Activated T-cell treated with anti-CD3 and anti-CD28 coated beads, Interleukin-2, amount 50 U/mL, for 4 hours (primary cell): ENCODE data around the gene EML2. TPM values are rescaled to one million over a fixed set of nuclear protein-coding genes. Genes with fewer than 3 reads are reported as not detected.

Experiments
- ATAC-seq, 2 donors: fragments of 200-7000 bp; cut with Tn5 transposase; one replicate each; pipeline ENCODE4 v1.10.0; 2021
- DNase-seq: peaks from one replicate; pipeline ENCODE4 v3.0.0-alpha.2; 2020
- H3K27me3 Mint-ChIP-seq: one replicate; pipeline ENCODE4 v1.8.0; 2021; ENCODE audit warnings: low read depth, mixed read lengths
- H3K36me3 Mint-ChIP-seq: one replicate; pipeline ENCODE4 v1.8.0; 2022; ENCODE audit warnings: mixed read lengths; ENCODE audit not compliant: insufficient read depth
- H3K4me1 Mint-ChIP-seq: one replicate; pipeline ENCODE4 v1.8.0; 2021; ENCODE audit warnings: low read depth, mixed read lengths
- H3K4me3 Mint-ChIP-seq: one replicate; pipeline ENCODE4 v1.8.0; 2021; ENCODE audit warnings: mild to moderate bottlenecking, moderate library complexity, mixed read lengths
- H3K9me3 Mint-ChIP-seq: one replicate; pipeline ENCODE4 v1.8.0; 2021; ENCODE audit warnings: mixed read lengths
- total RNA-seq, 3 donors: library from RNA; stranded (reverse); gene quantifications; one replicate each; pipeline ENCODE4 v1.2.1, GENCODE V29; 2021

EML2 gene
- total RNA-seq, 3 donors from 2014 or later: 136 to 178 (median 150) TPM

DNA sequence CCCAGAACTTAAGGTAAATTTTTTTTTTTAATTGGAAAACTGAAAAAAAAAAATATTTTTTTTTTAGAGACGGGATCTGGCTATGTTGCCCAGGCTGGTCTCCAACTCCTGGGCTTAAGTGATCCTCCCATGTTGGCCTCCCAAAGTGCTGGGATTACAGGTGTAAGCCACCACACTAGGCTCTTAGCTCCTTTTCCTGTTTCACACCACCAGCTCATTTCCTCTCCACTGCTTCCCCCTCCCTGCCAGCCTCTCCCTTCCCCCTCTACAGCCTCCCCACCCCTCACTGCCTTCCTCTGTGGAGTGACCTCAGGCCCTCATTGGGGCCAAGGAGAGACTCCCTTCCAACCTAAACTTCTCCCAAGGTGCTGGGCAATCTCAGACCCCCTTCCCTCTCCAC, 24.6 kb upstream of the EML2 start:
- peaks cover 4% of the 10 kb centered on the region for H3K27me3 Mint-ChIP-seq
- no peaks in the 10 kb centered on the region for H3K9me3 Mint-ChIP-seq
- DNase-seq (no peak), ATAC-seq (no peak)
- peaks cover 15% of the 10 kb centered on the region for H3K4me1 Mint-ChIP-seq
- H3K36me3 Mint-ChIP-seq: no peaks in the 10 kb centered on the region
- no peak overlapping the region for H3K4me3 Mint-ChIP-seq

DNA sequence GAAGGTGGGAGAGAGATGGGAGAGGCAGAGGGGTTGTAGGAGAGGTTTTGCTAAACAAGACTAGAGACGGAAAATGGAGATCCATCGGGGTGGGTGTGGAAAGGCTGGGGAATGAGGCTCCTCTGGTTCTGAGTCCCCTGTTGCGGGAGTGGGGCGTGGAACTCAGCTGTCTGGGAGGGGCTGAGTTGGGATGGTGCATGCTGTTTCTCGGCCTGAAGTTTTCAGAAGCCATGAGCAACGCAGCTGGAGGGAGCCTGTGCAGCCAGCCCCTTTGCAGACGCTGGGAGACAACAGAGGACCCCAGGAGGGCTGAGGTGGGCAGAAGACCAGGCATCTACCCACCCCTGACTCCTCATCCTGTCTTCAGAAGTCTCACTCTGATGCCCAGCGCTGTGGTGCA, 21.4 kb upstream of the EML2 start:
- Mint-ChIP-seq H3K36me3 (no peaks in the 10 kb centered on the region), H3K9me3 (no peaks in the 10 kb centered on the region), H3K4me1 (no peaks in the 10 kb centered on the region), H3K4me3 (no peak overlapping the region), H3K27me3 (peaks cover 4% of the 10 kb centered on the region)
- DNase-seq (no peak), ATAC-seq (no peak)

DNA sequence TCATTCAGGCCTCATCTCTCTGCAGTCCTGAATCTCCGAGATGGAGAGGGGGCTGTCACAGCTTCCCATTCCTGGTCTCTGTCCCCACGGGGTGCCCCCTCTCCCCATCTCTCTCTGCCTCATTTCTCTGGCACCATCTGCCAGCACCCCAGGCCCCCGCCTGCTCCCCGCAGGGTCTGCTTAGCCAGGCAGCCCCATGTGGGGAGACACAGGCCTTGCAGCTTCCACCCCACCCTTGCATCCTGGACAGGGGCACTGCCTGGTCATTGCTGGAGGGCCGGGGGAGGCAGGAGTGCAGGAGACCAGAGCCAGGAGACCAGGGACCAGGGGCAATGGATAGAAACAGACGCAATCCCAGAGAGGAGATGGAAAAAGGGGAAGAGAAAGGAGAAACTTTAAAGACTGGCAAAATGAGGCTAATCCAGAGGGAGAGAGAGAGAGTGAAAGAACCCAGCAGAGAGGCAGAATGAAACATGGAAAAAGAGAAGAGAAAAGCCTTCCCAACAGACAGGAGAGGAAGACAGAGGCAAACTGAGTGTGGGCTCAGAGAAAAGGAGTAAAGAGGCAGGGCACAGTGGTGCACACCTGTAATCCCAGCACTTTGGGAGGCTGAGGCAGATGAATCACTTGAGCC, 20.0 kb upstream of the EML2 start:
- H3K36me3 Mint-ChIP-seq: no peaks in the 10 kb centered on the region
- no peak overlapping the region for H3K4me3 Mint-ChIP-seq
- H3K9me3 Mint-ChIP-seq: no peaks in the 10 kb centered on the region
- H3K4me1 Mint-ChIP-seq: no peaks in the 10 kb centered on the region
- no peak for DNase-seq
- no peak for ATAC-seq
- H3K27me3 Mint-ChIP-seq: no peaks in the 10 kb centered on the region

DNA sequence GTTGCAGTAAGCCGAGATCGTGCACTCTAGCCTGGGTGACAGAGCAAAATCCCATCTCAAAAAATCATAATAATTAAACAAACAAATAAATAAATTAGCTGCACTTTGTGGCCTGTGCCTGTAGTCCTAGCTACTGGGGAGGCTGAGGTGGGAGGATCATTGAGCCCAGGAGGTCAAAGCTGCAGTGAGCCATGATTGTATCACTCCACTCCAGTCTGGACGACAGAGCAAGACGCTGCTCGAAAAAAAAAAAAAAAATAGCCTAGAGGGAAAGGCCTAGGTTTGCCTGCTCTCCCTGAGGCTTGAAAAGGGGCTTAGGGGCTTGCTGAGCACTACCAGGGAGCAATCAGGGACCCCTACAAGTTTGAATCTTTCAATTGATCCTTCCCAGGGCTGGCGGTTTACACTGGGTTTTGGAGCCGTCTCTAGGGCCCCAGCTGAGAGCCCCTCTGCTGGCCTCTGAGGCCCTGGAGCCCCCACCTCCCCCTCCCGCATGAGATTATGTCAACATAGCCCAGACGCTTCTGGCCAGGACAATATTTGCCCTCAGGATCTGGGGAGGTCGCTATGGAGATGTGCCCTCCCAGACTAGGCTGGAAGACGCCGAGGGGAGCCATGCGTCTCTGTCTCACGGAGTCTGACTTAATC, 18.4 kb upstream of the EML2 start:
- Mint-ChIP-seq H3K36me3 (no peaks in the 10 kb centered on the region), H3K9me3 (no peaks in the 10 kb centered on the region), H3K4me1 (no peaks in the 10 kb centered on the region), H3K4me3 (no peak overlapping the region), H3K27me3 (no peaks in the 10 kb centered on the region)
- ATAC-seq (no peak), DNase-seq (no peak)

DNA sequence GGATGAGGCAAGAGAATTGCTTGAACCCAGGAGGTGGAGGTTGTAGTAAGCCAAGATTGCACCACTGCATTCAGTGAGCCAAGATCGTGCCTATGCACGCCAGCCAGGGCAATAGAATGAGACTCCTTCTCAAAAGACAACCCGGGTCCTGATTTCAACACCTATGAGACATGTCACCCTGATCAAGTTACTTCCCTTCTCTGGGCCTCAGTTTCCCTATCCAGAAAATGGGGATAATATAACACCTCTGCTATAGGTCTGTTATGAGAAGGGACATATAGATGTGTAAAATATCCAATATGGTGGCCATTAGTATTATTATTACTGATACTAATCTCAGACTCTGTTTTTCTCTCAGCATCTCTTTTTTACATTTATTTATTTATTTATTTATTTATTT, 15.9 kb upstream of the EML2 start:
- Mint-ChIP-seq H3K9me3 (no peaks in the 10 kb centered on the region), H3K4me1 (no peaks in the 10 kb centered on the region), H3K4me3 (no peak overlapping the region), H3K27me3 (no peaks in the 10 kb centered on the region), H3K36me3 (no peaks in the 10 kb centered on the region)
- ATAC-seq: no peak
- DNase-seq: no peak

DNA sequence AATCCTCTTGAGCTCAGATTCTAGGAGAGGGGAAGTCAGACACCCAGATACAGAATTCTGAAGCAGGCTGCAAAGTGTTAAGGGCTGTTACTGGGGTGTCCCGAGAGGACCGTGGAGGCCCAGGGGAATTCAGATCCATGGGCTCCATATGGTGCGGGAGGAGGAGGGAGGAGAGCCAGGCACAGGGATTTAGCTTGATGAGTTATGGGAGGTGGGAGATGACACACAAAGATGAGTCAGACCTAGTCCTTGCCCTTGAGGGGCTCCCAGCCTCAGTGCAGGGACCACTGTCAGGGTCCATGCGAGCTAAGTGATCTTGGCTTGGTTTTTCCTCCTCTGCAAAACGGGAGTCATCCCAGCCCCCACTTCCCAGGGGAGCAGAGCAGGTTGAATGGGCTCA, 14.4 kb upstream of the EML2 start:
- H3K27me3 Mint-ChIP-seq: no peaks in the 10 kb centered on the region

DNA sequence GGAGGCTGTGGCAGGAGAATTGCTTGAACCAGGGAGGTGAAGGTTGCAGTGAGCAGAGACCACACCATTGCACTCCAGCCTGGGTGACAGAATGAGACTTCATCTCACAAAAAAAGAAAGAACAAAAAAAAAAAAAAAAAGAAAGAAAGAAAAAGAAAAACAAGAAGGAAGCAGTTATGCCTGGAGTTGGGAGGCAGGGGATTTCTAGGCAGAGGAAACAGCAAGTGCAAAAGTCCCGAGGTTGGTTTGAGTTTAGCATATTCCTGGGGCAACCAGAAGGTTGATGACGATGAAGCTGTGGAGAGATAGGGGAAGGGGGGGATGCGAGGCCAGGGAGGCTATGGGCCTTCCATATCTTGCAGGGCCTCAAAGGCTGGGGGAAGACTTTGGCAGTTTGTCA, 11.5 kb upstream of the EML2 start:
- Mint-ChIP-seq H3K9me3 (no peaks in the 10 kb centered on the region), H3K36me3 (no peaks in the 10 kb centered on the region), H3K4me1 (peaks cover 7% of the 10 kb centered on the region), H3K27me3 (peaks cover 3% of the 10 kb centered on the region), H3K4me3 (no peak overlapping the region)
- DNase-seq (no peak), ATAC-seq (no peak)

More for the DNA sequence above, 14.4 kb upstream of the EML2 start:
- Mint-ChIP-seq H3K4me1 (no peaks in the 10 kb centered on the region), H3K36me3 (no peaks in the 10 kb centered on the region), H3K4me3 (no peak overlapping the region), H3K9me3 (no peaks in the 10 kb centered on the region)
- ATAC-seq (no peak), DNase-seq (no peak)

DNA sequence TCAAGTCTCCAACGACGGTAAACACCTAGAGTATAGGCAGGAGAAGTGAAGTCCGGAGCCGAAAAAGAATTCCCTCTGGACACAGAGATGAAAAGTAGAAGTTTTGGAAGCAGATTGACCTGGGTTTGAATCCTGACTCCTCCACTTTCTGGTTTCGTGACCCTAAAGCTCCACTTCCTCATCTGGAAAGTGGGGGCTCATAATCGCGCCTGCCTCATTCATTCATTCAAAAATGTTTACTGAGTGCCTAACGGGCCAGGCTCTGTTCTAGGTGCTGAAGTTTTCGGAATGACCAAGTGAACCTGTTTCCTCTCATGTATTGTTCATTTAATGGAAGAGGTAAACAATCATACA, 7.1 kb upstream of the EML2 start:
- DNase-seq (no peak), ATAC-seq (no peak)
- H3K9me3 Mint-ChIP-seq: peaks cover 2% of the 10 kb centered on the region
- H3K36me3 Mint-ChIP-seq: peaks cover 3% of the 10 kb centered on the region
- peak overlapping the region; percentile 80 for H3K4me3 Mint-ChIP-seq
- peaks cover 3% of the 10 kb centered on the region for H3K27me3 Mint-ChIP-seq
- H3K4me1 Mint-ChIP-seq: peaks cover 24% of the 10 kb centered on the region

DNA sequence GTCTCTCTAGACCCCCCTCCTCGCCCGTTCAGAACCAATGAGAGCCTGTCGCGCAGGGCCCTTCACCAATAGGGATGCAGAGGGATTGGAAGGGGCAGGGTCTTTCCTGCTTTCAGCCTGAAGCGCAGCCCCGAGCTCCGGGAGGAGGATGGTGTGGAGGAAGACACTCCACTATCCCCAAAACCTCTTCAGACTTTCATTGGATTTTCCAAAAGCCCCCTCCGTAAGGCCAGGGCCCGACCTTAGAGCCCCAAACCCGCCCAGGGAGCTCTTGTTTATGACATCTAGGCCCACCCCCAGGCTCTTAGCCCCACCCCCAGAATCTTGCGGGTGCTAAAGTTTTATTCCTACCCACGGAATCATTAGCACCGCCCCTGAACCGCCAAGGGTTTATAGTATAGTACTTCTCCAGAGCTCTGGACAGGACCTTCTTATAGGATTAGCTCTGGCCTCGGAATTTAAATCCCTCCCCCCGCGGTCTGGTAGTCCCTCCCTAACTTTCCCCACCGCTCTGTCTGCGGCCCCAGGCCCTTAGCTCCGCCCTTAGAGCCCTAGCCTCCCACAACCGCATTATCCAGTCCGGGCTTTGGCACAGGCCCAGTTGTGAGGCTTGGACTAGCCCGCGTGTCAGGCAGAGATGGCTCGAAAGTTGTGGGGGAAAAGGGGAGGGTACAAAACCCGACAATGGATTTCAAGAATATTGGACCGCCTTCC, 6.6 kb upstream of the EML2 start:
- H3K27me3 Mint-ChIP-seq: peaks cover 3% of the 10 kb centered on the region
- peaks cover 7% of the 10 kb centered on the region for H3K36me3 Mint-ChIP-seq
- H3K4me3 Mint-ChIP-seq: peak overlapping the region; percentile 80
- H3K4me1 Mint-ChIP-seq: peaks cover 29% of the 10 kb centered on the region
- peak; percentile 53 for DNase-seq
- H3K9me3 Mint-ChIP-seq: peaks cover 7% of the 10 kb centered on the region
- ATAC-seq: peak; percentile 29 to 33

DNA sequence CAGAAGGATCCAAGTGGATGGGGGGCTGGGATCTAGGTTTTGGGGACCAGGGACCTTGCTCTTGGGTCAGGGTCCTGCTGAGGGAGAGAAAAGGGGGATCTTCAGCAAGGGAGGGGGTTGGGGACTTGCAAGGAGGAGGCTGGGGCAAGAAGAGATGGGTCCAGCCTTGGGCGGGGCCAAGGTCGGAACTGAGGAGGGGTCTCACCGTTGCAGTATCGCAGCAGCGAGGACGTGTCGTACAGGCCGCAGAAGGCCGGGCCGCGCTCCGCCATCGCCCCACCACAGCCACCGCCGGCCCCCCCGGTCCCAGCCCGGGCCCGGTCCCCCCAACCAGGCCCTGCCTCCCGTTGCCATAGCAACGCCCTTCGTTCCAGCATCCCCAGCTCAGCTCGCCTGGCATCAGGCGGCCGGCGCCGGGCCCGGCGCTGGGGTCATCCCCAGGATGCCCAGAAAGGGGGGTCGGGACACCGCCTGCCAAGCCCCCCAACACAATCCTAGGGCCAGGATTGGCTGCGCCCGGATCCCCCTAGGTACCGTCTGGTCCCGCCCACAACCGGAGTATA, 6.0 kb upstream of the EML2 start:
- peaks cover 31% of the 10 kb centered on the region for H3K4me1 Mint-ChIP-seq
- H3K27me3 Mint-ChIP-seq: peaks cover 3% of the 10 kb centered on the region
- H3K9me3 Mint-ChIP-seq: peaks cover 8% of the 10 kb centered on the region
- DNase-seq (no peak), ATAC-seq (no peak)
- peaks cover 8% of the 10 kb centered on the region for H3K36me3 Mint-ChIP-seq
- peak overlapping the region; percentile 80 for H3K4me3 Mint-ChIP-seq

DNA sequence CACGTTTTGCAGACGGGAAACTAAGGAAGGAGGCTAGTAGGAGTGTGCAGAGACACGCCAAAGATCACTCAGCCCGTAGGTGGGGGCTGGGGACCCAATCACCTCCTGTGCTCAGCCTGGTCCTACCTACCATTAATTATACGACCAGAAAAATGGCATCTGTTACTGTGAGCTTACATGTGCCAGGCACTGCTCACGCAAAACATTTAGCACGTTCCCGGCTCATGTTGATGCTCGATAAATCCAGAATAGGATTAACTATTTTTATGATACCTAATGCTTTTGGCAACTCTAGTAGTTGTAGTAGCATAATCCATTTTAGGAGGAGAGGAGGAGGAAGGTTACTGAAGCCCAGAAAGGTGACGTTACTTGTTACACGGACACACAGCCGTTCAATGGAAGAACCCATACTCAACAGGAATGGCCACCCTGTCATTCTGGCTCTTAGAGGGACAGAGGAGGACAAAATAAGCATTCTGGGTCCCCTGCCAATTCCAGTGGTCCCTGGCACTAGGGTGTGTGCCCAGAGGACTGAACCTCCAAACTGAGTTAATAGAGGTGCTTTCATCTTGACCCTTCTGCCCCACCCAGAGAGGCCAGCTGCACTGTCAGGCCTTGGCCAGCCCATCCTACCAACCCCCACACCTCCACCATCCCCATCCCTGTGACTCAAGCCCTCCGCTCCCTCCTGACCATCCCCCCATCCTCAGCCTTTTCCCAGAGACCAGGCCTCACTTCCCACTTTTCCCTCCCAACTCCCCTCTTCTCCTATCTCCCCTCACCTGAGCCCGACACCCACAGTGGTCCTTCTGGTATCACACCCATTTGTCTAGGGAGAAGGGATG, 5.0 kb upstream of the EML2 start:
- peaks cover 8% of the 10 kb centered on the region for H3K36me3 Mint-ChIP-seq
- H3K4me3 Mint-ChIP-seq: no peak overlapping the region
- peaks cover 8% of the 10 kb centered on the region for H3K9me3 Mint-ChIP-seq
- peaks cover 33% of the 10 kb centered on the region for H3K4me1 Mint-ChIP-seq
- peaks cover 3% of the 10 kb centered on the region for H3K27me3 Mint-ChIP-seq
- no peak for ATAC-seq
- no peak for DNase-seq

DNA sequence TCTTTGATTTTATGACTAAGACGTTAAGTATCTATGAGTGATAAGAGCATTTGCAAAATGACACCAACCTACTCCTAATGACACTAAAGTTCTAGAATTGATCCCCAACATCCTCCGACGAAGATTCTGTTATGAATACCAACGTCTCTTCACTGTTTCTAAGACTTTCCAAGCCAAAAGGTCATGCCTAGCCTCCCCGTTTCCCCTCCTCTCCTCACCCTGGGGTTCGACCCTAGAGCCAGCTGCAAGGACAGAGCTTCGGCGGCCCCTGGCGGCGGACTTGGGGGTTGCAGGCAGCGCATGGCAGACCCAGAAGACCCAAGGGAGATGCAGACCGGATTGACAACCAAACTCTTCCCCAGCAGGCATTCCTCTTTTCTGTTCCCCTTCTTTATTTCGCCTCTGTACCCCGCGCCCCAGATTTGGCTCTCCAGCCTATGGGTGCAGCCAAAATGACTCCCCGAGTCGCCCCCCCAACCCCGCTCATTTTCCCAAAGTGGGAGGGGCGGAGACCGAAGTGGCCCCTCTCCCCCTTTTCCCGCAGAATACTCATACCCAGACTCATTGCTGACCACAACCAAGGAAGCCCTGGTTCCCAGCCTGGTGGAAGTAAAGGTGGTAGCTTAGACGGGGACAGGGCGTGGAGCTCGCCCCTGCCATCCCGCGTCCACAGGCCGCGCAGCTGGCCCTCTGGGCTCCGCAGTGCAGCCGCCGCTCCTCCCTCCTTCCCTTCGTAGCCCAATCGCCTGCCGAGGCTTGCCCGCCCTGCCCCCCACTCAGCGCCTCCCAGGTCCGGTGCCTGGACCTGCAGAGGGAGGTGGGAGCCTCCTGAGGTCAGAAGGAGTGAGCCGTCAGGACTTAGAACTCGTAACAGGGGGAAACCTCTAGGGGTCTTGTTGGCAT, 4.1 kb upstream of the EML2 start:
- DNase-seq: peak; percentile 95
- Mint-ChIP-seq H3K36me3 (peaks cover 12% of the 10 kb centered on the region), H3K27me3 (peaks cover 3% of the 10 kb centered on the region), H3K4me1 (peaks cover 40% of the 10 kb centered on the region), H3K9me3 (peaks cover 8% of the 10 kb centered on the region), H3K4me3 (peak overlapping the region; percentile 95)
- ATAC-seq: peak; percentile 52 to 59

DNA sequence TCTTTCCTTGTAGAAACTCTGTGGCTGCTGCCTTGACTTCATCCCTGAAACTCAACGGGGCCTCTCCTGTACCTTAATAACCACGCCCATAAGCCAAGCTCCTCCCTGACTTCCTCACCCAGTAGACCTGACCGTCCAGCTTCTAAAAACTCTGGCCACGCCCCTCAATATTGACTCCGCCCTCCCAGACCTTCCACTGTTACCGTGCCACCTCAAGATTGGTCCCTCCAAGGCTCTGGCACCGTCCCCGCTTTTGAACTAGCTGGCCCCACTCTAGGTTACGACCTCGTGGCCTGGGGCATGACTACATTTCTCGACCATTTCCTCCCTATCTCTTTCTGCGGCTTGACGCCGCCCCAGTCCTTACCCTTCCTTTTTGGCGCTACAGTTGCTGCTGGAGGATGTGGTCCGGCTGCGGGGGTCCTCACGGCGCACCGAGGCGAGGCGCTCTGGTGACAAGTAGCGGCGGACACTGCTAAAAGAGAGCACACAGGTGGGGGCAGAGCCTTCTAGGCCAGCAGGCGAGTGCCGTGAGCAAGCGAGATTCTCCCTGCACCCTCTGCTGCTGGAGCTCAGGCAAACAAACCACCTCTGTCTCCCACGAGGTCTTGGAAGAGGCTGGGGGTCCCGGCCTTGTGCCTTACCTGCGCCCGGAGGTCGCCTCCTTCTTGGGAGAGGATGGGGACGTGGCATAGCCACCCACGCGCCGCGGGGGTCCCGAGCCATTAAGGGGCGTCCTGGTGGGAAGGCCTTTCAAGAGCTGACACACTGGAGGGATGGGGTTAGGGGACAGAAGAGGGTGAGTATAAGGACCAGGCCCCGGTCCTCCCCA, 2.3 kb upstream of the EML2 start:
- Mint-ChIP-seq H3K4me3 (peak overlapping the region; percentile 95), H3K27me3 (peaks cover 3% of the 10 kb centered on the region), H3K9me3 (peaks cover 8% of the 10 kb centered on the region), H3K4me1 (peaks cover 39% of the 10 kb centered on the region), H3K36me3 (peaks cover 12% of the 10 kb centered on the region)
- ATAC-seq (peak; percentile 7 to 15), DNase-seq (peak; percentile 44)
